Lung (tissue), 12 donors: ENCODE data around the gene CTNNBIP1. TPM values are rescaled to one million over a fixed set of nuclear protein-coding genes. Genes with fewer than 3 reads are reported as not detected.

ENCODE experiments used
- ATAC-seq: fragments of 200-7000 bp; cut with Tn5 transposase; one replicate; pipeline ENCODE4 v1.9.1; 2020; ENCODE audit warnings: moderate number of reproducible peaks; ENCODE audit not compliant: insufficient read depth, low FRiP score
- DNase-seq, 3 donors: peaks; one replicate each; pipeline ENCODE4 v3.0.0-alpha.2; 2013 to 2017
- H3K27ac ChIP-seq, 2 donors: one replicate each; pipeline ENCODE4 v1.5.1; 2013; ENCODE audit warnings: mild to moderate bottlenecking in 2 of 2, moderate library complexity in 2 of 2, control low read depth in 1 of 2, inconsistent platforms in 1 of 2, low read depth in 1 of 2, low read length in 1 of 2
- H3K27me3 ChIP-seq, 3 donors: one replicate each; pipeline ENCODE4 v1.5.1; 2013; ENCODE audit warnings: low read length in 2 of 3; ENCODE audit not compliant: control insufficient read depth in 3 of 3, insufficient read depth in 3 of 3
- H3K36me3 ChIP-seq, 4 donors: one replicate each; pipeline ENCODE4 v1.5.1; 2013; ENCODE audit warnings: low read length in 4 of 4, mild to moderate bottlenecking in 1 of 4, moderate library complexity in 1 of 4; ENCODE audit not compliant: control insufficient read depth in 4 of 4, insufficient read depth in 4 of 4
- H3K4me1 ChIP-seq, 5 donors: one replicate each; pipeline ENCODE4 v1.5.1; 2013; ENCODE audit warnings: low read length in 5 of 5, mild to moderate bottlenecking in 2 of 5, moderate library complexity in 1 of 5; ENCODE audit not compliant: control insufficient read depth in 5 of 5, insufficient read depth in 5 of 5
- H3K4me3 ChIP-seq: one replicate; pipeline ENCODE4 v1.5.1; 2013; ENCODE audit warnings: mild to moderate bottlenecking, control low read depth, moderate library complexity
- H3K9ac ChIP-seq, 2 donors: one replicate each; pipeline ENCODE4 v1.5.1; 2013; ENCODE audit warnings: low read length in 2 of 2, control low read depth in 1 of 2; ENCODE audit not compliant: insufficient read depth in 1 of 2
- H3K9me3 ChIP-seq, 4 donors: one replicate each; pipeline ENCODE4 v1.5.1; 2013; ENCODE audit warnings: low read length in 3 of 4, mild to moderate bottlenecking in 1 of 4, moderate library complexity in 1 of 4; ENCODE audit not compliant: control insufficient read depth in 4 of 4, insufficient read depth in 3 of 4
- WGBS, 2 donors: extraction: QIAGEN DNeasy Blood & Tissue Kit; methylation state at CpG; one replicate each; pipeline ENCODE4 v1.1.7; 2013; 5-methylcytosine and 5-hydroxymethylcytosine counted together
- polyA plus RNA-seq, 2 donors: library from polyadenylated mRNA; stranded (reverse); fragments of 200-250 nt; gene quantifications; one replicate each; pipeline ENCODE4 v1.2.1, GENCODE V29; 2013
- total RNA-seq, 2 donors: library from RNA; depleted of rRNA in 1 of 2; stranded (reverse); fragments of >200 nt in 1 of 2; gene quantifications; one replicate each; pipeline ENCODE4 v1.2.1, GENCODE V29; 2014 to 2021
- TF ChIP-seq, protein P1 (sequence below): IDR thresholded peaks from 2 replicates; pipeline ENCODE4 v1.5.1; 2012; ENCODE audit warnings: mild to moderate bottlenecking; ENCODE audit errors: control extremely low read depth, extremely low read depth
- donor health status: control.
- donor health status: control.
- donor health status: Bipolar disorder and iron deficiency.
- donor health status: healthy.
- donor health status: DM: yes; HTN: yes; CAD: no.

The CTNNBIP1 gene
- total and polyA plus RNA-seq, 4 donors, result 31.2 to 57.1 (median 32.2) TPM

DNA sequence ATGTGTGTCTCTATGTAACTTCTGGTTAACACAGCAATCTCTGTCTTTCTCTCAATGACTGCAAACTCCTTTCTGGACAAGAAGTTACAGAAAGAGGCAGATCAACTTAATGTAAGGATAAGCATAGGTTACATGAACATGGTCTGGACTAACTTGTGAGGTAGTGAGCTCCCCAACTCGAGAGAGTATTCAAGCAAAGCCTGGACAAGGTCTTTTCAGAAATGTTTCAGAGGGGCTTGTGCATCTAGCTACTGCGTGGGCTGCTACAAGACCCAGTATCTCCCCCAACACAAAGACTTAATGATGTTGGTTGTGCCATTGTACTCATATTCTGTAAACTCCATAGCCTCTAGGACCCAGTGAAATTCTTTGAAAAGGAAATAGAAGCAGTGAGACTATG is 62.8 kb downstream of the CTNNBIP1 start:
- Histone ChIP-seq H3K27ac (no peak overlapping the region), H3K4me3 (no peak overlapping the region), H3K27me3 (no peaks in the 10 kb centered on the region), H3K4me1 (peaks cover 0 to 13% (median 4%) of the 10 kb centered on the region in 5 donors), H3K9ac (no peak overlapping the region), H3K36me3 (peaks cover 0 to 10% (median 0%) of the 10 kb centered on the region in 4 donors), H3K9me3 (peaks cover 0 to 2% (median 0%) of the 10 kb centered on the region in 4 donors)
- 94 to 95% methylated on average over 2 of the region's 2 CpGs for WGBS, 2 donors
- TF ChIP-seq, protein P1, sequence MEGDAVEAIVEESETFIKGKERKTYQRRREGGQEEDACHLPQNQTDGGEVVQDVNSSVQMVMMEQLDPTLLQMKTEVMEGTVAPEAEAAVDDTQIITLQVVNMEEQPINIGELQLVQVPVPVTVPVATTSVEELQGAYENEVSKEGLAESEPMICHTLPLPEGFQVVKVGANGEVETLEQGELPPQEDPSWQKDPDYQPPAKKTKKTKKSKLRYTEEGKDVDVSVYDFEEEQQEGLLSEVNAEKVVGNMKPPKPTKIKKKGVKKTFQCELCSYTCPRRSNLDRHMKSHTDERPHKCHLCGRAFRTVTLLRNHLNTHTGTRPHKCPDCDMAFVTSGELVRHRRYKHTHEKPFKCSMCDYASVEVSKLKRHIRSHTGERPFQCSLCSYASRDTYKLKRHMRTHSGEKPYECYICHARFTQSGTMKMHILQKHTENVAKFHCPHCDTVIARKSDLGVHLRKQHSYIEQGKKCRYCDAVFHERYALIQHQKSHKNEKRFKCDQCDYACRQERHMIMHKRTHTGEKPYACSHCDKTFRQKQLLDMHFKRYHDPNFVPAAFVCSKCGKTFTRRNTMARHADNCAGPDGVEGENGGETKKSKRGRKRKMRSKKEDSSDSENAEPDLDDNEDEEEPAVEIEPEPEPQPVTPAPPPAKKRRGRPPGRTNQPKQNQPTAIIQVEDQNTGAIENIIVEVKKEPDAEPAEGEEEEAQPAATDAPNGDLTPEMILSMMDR, result no peak
- DNase-seq (no peak), ATAC-seq (no peak)

DNA sequence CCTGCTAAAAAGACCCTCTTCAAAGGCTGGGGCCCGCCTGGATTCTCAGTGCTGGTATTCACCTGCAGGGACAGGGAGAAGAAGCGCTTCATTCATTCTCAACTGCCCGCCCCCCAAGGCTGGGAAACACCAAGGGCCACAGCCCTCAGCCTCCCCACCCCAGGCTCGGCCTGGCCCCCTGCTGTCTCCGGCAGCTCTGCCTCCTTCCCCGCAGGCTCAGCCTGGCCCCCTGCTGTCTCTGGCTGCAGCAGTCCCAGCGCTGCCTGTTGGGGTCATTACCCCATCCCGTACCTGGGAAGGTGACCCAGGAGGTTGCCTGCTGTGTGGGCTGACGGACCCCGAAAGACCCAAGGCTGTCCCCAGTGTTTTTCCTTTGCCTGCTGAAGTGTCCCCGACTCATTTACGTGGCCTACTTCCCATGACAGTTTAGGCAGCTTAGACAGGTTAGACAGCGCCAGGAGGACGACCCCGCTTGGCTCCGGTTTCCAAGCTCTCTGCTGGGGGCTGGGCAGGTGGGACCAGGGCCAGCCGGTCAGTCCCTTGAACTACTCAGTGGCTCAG is 63.4 kb downstream of the CTNNBIP1 start:
- TF ChIP-seq, protein P1, result no peak
- WGBS, 2 donors, result 89 to 93% methylated on average over 15 to 17 of the region's 17 CpGs
- ATAC-seq, result no peak
- H3K4me3 ChIP-seq, result no peak overlapping the region
- peaks cover 0 to 2% (median 0%) of the 10 kb centered on the region in 4 donors for H3K9me3 ChIP-seq
- H3K27ac ChIP-seq, result no peak overlapping the region
- peaks cover 0 to 10% (median 0%) of the 10 kb centered on the region in 4 donors for H3K36me3 ChIP-seq
- H3K27me3 ChIP-seq, result no peaks in the 10 kb centered on the region
- DNase-seq, result no peak
- peaks cover 0 to 19% (median 4%) of the 10 kb centered on the region in 5 donors for H3K4me1 ChIP-seq
- H3K9ac ChIP-seq, result no peak overlapping the region

DNA sequence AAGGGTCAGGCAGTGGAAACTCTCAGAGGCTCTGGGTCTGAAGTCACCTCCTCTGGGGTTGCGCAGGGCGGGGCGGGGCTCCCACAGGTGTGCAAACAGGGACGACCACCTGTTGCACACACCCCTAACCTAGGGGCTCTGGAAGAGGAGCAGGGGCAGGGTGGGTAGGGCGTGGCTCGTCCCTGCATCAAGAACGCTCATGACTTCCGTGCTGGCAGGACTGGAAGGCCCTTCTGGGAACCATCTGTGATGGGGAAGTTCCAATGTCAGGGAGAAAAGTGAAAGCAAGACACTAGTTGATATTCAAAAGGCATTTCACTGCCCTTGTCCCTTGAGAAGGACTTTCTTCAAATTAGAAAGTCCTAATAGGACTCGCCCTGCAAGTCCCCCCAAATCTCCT is 64.2 kb downstream of the CTNNBIP1 start:
- Histone ChIP-seq H3K4me3 (no peak overlapping the region), H3K36me3 (peaks cover 0 to 10% (median 0%) of the 10 kb centered on the region in 4 donors), H3K4me1 (peaks cover 0 to 19% (median 4%) of the 10 kb centered on the region in 5 donors), H3K9me3 (peaks cover 0 to 2% (median 0%) of the 10 kb centered on the region in 4 donors), H3K27ac (no peak overlapping the region), H3K9ac (no peak overlapping the region), H3K27me3 (no peaks in the 10 kb centered on the region)
- ATAC-seq (no peak), DNase-seq (no peak)
- TF ChIP-seq, protein P1, result no peak
- WGBS, 2 donors, result 63 to 71% methylated on average over 9 of the region's 9 CpGs

DNA sequence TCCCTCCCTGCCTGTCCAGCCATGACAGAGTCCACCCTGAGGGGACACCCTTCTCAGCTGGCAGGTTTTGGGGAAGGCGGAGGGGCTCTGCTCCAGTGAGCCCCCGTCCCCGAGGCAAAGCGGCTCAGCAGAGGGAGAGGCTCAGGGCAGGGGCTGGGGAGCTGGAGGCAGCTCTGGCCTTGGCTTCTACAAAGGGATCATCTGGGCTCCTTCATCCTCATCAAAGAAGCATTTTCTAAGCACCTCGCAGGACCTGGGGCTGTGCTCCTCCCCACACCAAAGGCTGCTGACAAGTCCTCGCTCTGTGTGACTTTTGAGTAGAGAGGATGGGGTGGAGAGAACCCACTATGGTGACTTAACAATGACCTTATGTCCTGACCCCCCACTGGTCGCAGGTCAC is 65.3 kb downstream of the CTNNBIP1 start:
- Histone ChIP-seq H3K4me1 (peaks cover 0 to 19% (median 4%) of the 10 kb centered on the region in 5 donors), H3K27me3 (no peaks in the 10 kb centered on the region), H3K27ac (no peak overlapping the region), H3K9me3 (no peaks in the 10 kb centered on the region), H3K4me3 (no peak overlapping the region), H3K9ac (no peak overlapping the region), H3K36me3 (peaks cover 0 to 5% (median 0%) of the 10 kb centered on the region in 4 donors)
- TF ChIP-seq, protein P1, result no peak
- ATAC-seq (no peak), DNase-seq (no peak)
- 91 to 94% methylated on average over 7 of the region's 7 CpGs for WGBS, 2 donors
